Fibroblast of pulmonary artery (primary cell): ENCODE measurements around the gene ZSWIM8.

Source experiments
- DNase-seq: peaks from one replicate; pipeline ENCODE4 v3.0.0-alpha.2; 2010; ENCODE audit warnings: low read depth
- H3K4me3 ChIP-seq: replicated peaks from 2 replicates; pipeline ENCODE4 v1.5.1; 2011; ENCODE audit warnings: low read depth, mild to moderate bottlenecking, control low read depth, low read length, moderate library complexity
- TF ChIP-seq, protein P1 (sequence below): IDR thresholded peaks from 2 replicates; pipeline ENCODE4 v1.5.1; 2011; ENCODE audit warnings: mild to moderate bottlenecking, control low read depth, low read length, inconsistent platforms; ENCODE audit errors: missing control alignments

Gene ZSWIM8

GRCh38 chr10:73850211-73850610 lies 64.8 kb downstream of the ZSWIM8 start:
- no peak for DNase-seq
- H3K4me3 ChIP-seq, result no peak overlapping the region
- TF ChIP-seq, protein P1, sequence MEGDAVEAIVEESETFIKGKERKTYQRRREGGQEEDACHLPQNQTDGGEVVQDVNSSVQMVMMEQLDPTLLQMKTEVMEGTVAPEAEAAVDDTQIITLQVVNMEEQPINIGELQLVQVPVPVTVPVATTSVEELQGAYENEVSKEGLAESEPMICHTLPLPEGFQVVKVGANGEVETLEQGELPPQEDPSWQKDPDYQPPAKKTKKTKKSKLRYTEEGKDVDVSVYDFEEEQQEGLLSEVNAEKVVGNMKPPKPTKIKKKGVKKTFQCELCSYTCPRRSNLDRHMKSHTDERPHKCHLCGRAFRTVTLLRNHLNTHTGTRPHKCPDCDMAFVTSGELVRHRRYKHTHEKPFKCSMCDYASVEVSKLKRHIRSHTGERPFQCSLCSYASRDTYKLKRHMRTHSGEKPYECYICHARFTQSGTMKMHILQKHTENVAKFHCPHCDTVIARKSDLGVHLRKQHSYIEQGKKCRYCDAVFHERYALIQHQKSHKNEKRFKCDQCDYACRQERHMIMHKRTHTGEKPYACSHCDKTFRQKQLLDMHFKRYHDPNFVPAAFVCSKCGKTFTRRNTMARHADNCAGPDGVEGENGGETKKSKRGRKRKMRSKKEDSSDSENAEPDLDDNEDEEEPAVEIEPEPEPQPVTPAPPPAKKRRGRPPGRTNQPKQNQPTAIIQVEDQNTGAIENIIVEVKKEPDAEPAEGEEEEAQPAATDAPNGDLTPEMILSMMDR, result no peak

DNA sequence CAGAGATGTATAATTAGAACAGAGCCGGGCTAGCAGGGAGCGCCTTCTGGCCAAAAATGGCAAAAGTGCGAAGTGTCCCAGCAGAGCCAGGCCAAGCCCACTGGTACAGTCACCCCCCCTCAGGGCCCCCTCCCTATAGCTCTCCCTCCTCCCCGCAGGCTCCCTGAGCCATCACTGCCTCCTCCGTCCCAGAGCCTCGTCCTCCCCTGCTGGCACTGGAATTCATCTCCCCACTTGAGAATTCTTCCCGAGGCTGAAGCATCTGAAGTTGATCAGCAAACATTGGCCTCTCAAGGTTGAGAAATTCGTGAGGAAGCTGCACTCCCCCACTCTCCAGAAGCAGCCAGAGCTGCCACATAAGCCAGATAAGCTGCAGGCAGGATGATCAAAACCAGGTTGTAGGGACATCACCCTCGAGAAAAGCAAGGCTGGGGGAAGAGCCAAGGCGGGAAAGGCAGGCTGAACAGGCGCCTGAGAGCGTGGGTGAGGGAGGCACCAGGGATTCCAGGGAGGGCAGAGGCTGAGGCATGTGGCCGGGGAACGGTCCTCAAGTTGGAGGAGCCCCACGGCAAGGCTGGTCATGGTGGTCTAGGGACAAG lies 65.6 kb downstream of the ZSWIM8 start:
- TF ChIP-seq, protein P1, result no peak
- no peak overlapping the region for H3K4me3 ChIP-seq
- peak; percentile 79 for DNase-seq
